Memory B cell (primary cell): ENCODE measurements around the gene TMCC3.
"Not testable (repeated sequence)": the region's sequence is repeated elsewhere in the genome, so short reads cannot be mapped to it uniquely, and the experiment has no call there.

Experiments used
- ATAC-seq: fragments of 150-1000 bp; cut with Tn5 transposase; 2 replicates; pipeline ENCODE4 v1.10.0; 2021; ENCODE audit warnings: low read depth, mild to moderate bottlenecking, moderate library complexity
- DNase-seq, 2 donors: peaks; one replicate each; pipeline ENCODE4 v3.0.0; 2022; ENCODE audit warnings: low spot score in 2 of 2
- H3K27ac Mint-ChIP-seq: one replicate; pipeline ENCODE4 v1.8.0; 2022; ENCODE audit warnings: mild to moderate bottlenecking, moderate library complexity, mixed read lengths
- H3K27me3 Mint-ChIP-seq: one replicate; pipeline ENCODE4 v1.8.0; 2022; ENCODE audit warnings: mixed read lengths
- H3K36me3 Mint-ChIP-seq: one replicate; pipeline ENCODE4 v1.8.0; 2022; ENCODE audit warnings: mild to moderate bottlenecking, mixed read lengths
- H3K4me1 Mint-ChIP-seq: one replicate; pipeline ENCODE4 v1.8.0; 2022; ENCODE audit warnings: mixed read lengths
- H3K4me3 Mint-ChIP-seq: one replicate; pipeline ENCODE4 v1.8.0; 2022; ENCODE audit warnings: mild to moderate bottlenecking, moderate library complexity, mixed read lengths
- H3K9me3 Mint-ChIP-seq: one replicate; pipeline ENCODE4 v1.8.0; 2022; ENCODE audit warnings: mixed read lengths

TMCC3 gene

DNA sequence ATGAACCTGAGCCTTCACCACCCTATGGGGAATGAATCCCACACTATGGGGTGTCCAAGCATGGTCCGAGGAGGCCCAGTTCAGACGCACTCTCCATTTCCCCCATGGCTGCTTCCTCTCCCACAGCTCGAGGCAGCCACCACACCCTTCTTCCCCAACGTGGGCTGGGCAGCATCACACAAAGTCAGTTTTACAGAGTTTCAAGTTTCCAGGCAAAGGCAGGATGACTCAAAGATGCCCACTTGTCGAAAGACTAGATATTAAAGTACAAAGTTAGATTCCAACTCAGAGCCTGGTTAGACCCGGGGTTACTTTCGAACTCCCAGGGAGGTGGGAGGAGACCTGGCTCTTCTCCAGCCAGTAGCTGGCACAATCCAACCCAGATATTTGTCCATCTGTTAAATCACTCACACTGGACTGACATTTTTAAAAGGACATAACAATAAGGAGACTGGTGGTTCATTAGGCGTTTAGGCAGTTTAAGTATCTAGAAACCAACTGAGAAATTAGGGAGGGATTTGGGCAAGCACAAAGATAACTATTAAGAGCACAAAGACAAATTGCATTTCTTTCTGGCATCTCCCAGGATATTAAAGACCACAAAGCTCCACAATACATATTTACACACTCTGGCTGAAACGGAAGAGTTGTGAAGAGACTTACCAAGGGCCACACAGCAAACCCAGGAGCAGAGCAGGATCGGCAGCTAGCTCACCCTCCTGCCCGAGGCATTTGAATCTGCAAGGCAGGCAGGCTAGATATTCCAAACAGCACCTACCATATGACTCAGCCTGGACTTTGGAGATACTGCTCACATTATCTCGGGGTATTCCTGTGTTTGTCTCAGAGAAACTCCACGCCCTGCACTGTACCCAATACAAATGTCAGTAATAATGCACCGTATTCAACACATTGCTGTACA is 34.8 kb downstream of the TMCC3 start:
- H3K9me3 Mint-ChIP-seq, result no peaks in the 10 kb centered on the region
- peaks cover 4% of the 10 kb centered on the region for H3K36me3 Mint-ChIP-seq
- no peak overlapping the region for H3K27ac Mint-ChIP-seq
- no peaks in the 10 kb centered on the region for H3K27me3 Mint-ChIP-seq
- no peak overlapping the region for H3K4me3 Mint-ChIP-seq
- DNase-seq (no peak), ATAC-seq (no peak)
- H3K4me1 Mint-ChIP-seq, result peaks cover 7% of the 10 kb centered on the region

DNA sequence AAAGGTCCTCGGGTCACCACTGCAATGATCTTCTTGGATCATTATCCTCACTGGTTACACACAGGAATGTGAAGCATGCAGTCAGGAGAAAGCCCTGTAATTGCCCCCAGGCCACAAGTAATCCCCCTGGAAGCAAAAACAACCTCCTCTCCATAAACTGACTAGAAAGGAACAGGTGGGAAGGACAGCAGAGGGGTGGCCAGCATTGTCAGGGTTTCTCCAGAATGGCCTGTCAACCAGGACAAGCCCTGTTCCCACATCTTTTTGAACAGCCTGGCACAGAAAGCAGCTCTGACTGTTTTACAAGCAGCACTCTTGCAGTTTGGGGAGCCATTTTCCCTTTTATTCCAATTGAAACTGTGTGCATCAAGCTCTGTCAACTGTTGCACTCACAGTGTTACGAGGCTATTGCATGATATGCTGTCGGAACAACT is 36.1 kb downstream of the TMCC3 start:
- no peak overlapping the region for H3K27ac Mint-ChIP-seq
- H3K36me3 Mint-ChIP-seq, result peaks cover 4% of the 10 kb centered on the region
- no peak overlapping the region for H3K4me3 Mint-ChIP-seq

DNA sequence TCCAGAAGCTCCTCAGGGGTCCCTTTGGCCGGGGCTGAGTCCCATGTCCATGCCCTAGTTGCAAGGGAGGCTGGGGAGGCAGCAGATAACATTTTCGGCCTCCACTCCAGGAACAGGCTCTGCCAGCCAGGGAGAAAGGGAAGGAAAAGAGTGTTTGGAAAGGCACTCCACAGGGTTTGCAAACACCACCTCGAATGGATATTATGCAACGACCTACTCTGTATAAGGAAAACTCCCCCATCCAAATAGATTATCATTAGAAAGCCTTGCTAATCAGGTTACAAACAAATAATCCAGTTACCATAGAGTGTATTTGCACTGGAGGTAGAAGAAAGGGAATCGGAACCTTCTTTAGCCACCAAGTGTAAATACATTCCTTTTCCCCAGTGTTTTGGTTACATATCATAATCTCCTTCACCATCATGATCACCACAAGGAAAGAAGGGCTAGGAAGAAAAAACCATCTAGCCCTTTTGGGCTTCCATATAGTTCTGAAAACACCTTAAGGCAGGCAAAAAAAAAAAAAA is 40.4 kb downstream of the TMCC3 start:
- H3K27me3 Mint-ChIP-seq, result no peaks in the 10 kb centered on the region
- no peak overlapping the region for H3K27ac Mint-ChIP-seq
- peaks cover 9% of the 10 kb centered on the region for H3K9me3 Mint-ChIP-seq
- DNase-seq, result no peak
- peaks cover 19% of the 10 kb centered on the region for H3K36me3 Mint-ChIP-seq
- ATAC-seq, result no peak
- H3K4me3 Mint-ChIP-seq, result no peak overlapping the region
- H3K4me1 Mint-ChIP-seq, result peaks cover 2% of the 10 kb centered on the region

More for the DNA sequence above, 36.1 kb downstream of the TMCC3 start:
- H3K4me1 Mint-ChIP-seq, result peaks cover 7% of the 10 kb centered on the region
- no peaks in the 10 kb centered on the region for H3K9me3 Mint-ChIP-seq
- H3K27me3 Mint-ChIP-seq, result no peaks in the 10 kb centered on the region
- ATAC-seq, result no peak
- no peak for DNase-seq

DNA sequence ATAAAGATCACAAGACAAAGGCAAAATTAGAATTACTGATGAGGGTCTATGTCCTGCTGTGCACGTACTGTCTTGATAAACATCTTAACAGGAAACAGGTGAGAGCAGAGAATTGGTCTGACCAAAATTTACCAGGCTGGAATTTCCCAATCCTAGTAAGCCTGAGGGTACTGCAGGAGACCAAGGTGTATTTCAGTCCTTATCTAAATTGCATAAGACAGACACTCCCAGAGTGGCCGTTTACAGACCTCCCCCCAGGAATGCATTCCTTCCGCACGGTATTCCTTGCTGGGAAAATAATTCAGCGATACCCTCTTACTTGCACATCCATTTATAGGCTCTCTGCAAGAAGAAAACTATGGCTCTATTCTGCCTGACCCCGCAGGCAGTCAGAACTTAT is 43.5 kb downstream of the TMCC3 start:
- not testable (repeated sequence) for DNase-seq, ATAC-seq, H3K4me1 Mint-ChIP-seq, H3K9me3 Mint-ChIP-seq, H3K27me3 Mint-ChIP-seq, H3K4me3 Mint-ChIP-seq, H3K27ac Mint-ChIP-seq
- peaks cover 21% of the 10 kb centered on the region for H3K36me3 Mint-ChIP-seq

DNA sequence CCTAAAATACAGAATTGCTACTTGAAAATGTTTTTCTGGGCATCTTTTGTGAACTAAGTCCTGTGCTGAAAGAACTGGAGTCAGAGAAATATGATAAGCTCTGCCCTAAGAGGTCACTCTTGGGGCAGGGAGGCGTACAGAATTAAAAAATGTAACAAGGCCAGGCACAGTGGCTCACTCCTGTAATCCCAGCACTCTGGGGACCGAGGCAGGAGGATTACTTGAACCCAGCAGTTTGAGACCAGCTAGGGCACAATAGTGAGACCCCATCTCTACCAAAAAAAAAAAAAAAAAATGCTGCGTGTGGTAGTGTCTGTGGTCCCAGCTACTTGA is 46.0 kb downstream of the TMCC3 start:
- DNase-seq (no peak), ATAC-seq (no peak)
- no peaks in the 10 kb centered on the region for H3K27me3 Mint-ChIP-seq
- peaks cover 21% of the 10 kb centered on the region for H3K36me3 Mint-ChIP-seq
- no peak overlapping the region for H3K27ac Mint-ChIP-seq
- peaks cover 9% of the 10 kb centered on the region for H3K9me3 Mint-ChIP-seq
- no peak overlapping the region for H3K4me3 Mint-ChIP-seq
- peaks cover 2% of the 10 kb centered on the region for H3K4me1 Mint-ChIP-seq

DNA sequence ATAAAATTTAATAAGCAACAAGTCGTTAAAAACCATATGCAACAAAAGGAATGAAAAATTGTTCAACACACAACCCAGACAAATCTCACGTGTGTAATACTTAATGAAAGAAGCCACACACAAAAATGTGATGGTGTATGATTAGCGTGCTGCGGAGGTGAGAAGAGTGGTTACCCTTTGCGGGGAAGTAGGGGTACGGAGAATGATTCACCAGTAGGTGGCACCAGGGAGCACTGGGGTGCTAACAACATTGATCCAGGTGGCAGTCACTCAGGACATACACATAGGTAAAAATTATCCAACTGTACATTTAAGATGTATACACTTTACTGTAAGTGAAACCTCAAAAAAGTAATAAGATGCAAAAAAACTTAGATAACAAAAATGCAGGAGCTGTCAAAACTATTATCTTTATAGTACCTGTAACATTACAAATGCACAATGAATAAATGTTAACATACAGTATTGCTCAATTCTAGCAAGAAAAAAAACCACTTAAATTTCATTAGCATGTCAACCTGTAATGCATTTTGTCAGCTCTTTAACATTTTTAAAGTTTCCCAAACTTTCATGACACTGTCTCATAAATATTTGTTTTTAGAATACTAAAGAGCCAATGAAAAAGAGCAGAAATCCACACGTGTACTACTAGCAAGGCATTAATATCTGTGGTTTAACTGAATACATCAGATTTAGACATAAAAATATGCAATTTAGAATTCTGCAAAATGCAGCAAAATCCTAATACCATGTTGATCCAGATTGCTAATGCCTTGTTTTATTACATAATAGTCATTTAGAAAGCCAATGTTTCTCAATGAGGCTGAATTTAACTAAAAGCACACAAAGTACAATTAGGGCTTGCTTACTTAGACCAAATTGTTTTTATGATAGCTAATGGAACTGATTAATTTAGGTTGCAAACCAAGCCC is 46.7 kb downstream of the TMCC3 start:
- peak; percentile 85 for ATAC-seq
- Mint-ChIP-seq H3K36me3 (peaks cover 20% of the 10 kb centered on the region), H3K27ac (no peak overlapping the region), H3K27me3 (no peaks in the 10 kb centered on the region), H3K4me1 (peaks cover 2% of the 10 kb centered on the region), H3K9me3 (peaks cover 9% of the 10 kb centered on the region), H3K4me3 (no peak overlapping the region)
- peak; percentile 63 to 64 for DNase-seq

DNA sequence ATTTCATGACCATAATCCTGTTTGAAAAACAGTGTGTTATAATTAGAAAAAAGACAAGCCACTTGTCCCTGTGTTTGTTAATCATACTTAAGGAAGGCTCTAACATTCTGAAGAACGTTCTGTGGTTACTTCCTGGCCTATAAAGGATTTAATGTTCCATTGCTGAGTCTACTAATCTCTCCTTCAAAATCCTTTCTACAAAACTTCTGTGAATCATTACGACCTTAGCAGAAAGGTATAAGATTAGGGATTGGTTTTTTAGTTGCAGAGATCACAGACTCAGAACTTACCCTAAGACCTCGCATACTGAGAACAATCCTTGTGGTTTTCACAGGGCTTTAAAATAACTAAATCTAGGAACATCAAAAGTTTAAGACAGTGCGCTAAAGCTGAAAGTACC is 48.3 kb downstream of the TMCC3 start:
- Mint-ChIP-seq H3K36me3 (peaks cover 16% of the 10 kb centered on the region), H3K27me3 (no peaks in the 10 kb centered on the region), H3K4me3 (no peak overlapping the region), H3K4me1 (peaks cover 2% of the 10 kb centered on the region), H3K9me3 (peaks cover 4% of the 10 kb centered on the region), H3K27ac (no peak overlapping the region)
- DNase-seq (no peak), ATAC-seq (no peak)

DNA sequence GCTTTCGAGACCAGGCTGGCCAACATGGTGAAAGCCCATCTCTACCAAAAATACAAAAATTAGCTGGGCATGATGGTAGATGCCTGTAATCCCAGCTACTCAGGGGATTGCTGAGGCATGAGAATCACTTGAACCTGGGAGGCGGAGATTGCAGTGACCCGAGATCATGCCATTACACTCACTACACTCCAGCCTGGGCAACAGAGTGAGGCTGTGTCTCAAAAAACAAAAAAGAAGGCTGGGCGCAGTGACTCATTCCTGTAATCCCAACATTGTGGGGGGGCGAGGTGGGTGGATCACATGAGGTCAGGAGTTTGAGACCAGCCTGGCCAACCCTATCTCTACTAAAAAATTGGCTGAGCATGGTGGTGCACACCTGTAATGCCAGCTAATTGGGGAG is 49.0 kb downstream of the TMCC3 start:
- not testable (repeated sequence) for H3K9me3 Mint-ChIP-seq, H3K4me1 Mint-ChIP-seq, ATAC-seq, H3K27me3 Mint-ChIP-seq, H3K27ac Mint-ChIP-seq, H3K4me3 Mint-ChIP-seq, DNase-seq
- peaks cover 13% of the 10 kb centered on the region for H3K36me3 Mint-ChIP-seq

DNA sequence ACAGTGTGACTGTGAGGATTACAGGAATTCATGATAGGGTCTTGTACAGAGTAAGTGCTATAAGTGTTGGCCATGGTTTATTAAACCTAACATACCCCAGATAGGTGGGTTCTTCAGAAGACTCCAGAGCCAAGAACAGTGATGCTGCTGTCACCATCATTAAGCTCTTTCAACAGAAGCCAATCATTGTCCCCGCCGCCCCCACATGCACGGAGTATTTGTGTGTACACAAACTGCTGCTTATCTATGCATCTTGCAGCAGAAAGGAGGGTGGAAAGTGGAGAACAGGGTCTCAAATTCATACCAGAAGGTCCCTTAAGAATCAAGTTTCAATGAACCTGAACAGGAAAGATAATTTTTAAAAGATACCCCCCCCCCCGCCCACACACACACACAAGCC is 51.2 kb downstream of the TMCC3 start:
- no peaks in the 10 kb centered on the region for H3K9me3 Mint-ChIP-seq
- no peak overlapping the region for H3K4me3 Mint-ChIP-seq

DNA sequence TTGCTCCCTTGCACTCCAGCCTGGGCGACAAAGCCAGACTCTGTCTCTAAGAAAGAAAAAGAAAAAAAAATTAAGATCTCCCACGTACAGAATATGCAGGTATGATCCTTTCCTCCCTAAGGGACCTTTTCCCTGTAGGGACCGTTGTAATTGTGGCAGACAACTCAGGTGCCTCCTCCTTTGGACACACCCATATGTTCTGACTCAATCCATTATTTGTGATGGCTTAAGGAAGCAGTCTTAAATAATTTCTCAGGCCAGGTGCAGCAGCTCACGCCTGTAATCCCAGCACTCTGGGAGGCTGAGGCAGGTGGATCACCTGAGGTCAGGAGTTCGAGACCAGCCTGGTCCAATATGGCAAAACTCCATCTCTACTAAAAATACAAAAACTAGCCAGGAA is 53.1 kb downstream of the TMCC3 start:
- no peaks in the 10 kb centered on the region for H3K9me3 Mint-ChIP-seq
- H3K36me3 Mint-ChIP-seq, result peaks cover 6% of the 10 kb centered on the region
- H3K4me1 Mint-ChIP-seq, result peaks cover 22% of the 10 kb centered on the region
- H3K4me3 Mint-ChIP-seq, result no peak overlapping the region
- H3K27me3 Mint-ChIP-seq, result no peaks in the 10 kb centered on the region
- DNase-seq (no peak), ATAC-seq (no peak)
- no peak overlapping the region for H3K27ac Mint-ChIP-seq

More for the DNA sequence above, 51.2 kb downstream of the TMCC3 start:
- H3K27ac Mint-ChIP-seq, result no peak overlapping the region
- no peak for ATAC-seq
- peaks cover 13% of the 10 kb centered on the region for H3K4me1 Mint-ChIP-seq
- DNase-seq, result no peak
- H3K27me3 Mint-ChIP-seq, result no peaks in the 10 kb centered on the region
- H3K36me3 Mint-ChIP-seq, result peaks cover 6% of the 10 kb centered on the region

DNA sequence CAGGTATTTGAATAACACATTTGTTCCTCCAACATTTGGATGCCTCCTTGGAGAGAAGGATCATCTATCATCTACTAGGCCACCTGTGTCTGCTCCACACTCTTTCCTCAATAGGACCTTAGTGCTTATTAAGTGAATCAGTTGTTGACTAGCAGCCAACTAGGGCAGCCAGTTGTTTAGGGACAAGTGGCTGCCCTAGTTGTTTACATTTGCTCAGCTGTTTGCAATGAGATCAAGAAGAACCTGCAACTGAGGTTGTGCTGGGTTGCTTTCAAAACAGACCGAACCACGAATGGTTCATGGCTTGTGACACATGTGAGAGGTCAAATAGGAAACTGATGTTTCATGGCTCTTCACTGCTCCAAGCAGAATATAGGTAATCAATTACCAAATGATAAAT is 53.8 kb downstream of the TMCC3 start:
- no peaks in the 10 kb centered on the region for H3K27me3 Mint-ChIP-seq
- peaks cover 6% of the 10 kb centered on the region for H3K36me3 Mint-ChIP-seq
- H3K4me1 Mint-ChIP-seq, result peaks cover 22% of the 10 kb centered on the region
- no peak overlapping the region for H3K27ac Mint-ChIP-seq
- no peak overlapping the region for H3K4me3 Mint-ChIP-seq
- no peak for ATAC-seq
- no peaks in the 10 kb centered on the region for H3K9me3 Mint-ChIP-seq
- no peak for DNase-seq

DNA sequence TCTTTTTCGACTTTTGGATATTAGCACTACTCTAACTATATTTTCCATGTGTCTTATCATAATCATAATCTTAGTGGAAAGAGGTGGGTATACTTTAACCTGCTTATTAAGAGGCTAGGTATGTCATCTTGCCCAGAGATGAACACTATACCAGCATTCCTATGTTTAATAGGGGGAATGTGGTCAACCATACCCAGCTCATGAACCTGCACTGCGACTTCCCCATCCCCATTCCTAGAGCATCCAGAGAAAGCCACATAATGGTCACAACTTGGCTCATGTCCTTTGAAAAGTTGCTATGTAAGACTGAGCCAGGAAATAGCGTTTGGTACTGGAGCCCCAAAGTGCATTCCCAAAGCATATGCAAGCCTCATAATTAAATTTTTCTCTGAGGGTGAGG is 55.2 kb downstream of the TMCC3 start:
- Mint-ChIP-seq H3K27ac (no peak overlapping the region), H3K27me3 (no peaks in the 10 kb centered on the region), H3K36me3 (peaks cover 11% of the 10 kb centered on the region), H3K4me3 (no peak overlapping the region), H3K4me1 (peaks cover 20% of the 10 kb centered on the region), H3K9me3 (no peaks in the 10 kb centered on the region)
- ATAC-seq (no peak), DNase-seq (no peak)

DNA sequence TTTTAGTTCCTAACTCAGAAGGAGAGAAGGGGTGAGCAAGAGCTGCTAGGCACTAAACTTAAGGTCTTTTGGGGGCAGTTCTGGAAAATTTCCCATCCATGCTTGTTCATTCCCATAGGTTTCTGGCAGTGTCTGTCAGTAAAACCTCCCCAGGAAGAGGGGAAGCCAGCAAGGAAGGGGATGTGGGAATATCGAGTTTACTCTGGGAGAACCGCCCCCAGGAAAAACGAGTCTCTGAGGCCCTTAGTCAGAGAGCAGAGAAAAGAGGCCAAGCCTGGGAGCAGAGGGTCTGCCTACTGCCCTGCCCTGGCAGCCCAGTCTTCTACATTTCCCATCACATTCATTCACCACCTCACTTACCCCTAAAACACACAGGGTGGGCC is 55.9 kb downstream of the TMCC3 start:
- H3K27me3 Mint-ChIP-seq, result no peaks in the 10 kb centered on the region
- no peaks in the 10 kb centered on the region for H3K9me3 Mint-ChIP-seq
- ATAC-seq, result no peak
- DNase-seq, result no peak
- peaks cover 11% of the 10 kb centered on the region for H3K36me3 Mint-ChIP-seq
- peak overlapping the region; percentile 61 for H3K27ac Mint-ChIP-seq
- no peak overlapping the region for H3K4me3 Mint-ChIP-seq
- peaks cover 20% of the 10 kb centered on the region for H3K4me1 Mint-ChIP-seq

DNA sequence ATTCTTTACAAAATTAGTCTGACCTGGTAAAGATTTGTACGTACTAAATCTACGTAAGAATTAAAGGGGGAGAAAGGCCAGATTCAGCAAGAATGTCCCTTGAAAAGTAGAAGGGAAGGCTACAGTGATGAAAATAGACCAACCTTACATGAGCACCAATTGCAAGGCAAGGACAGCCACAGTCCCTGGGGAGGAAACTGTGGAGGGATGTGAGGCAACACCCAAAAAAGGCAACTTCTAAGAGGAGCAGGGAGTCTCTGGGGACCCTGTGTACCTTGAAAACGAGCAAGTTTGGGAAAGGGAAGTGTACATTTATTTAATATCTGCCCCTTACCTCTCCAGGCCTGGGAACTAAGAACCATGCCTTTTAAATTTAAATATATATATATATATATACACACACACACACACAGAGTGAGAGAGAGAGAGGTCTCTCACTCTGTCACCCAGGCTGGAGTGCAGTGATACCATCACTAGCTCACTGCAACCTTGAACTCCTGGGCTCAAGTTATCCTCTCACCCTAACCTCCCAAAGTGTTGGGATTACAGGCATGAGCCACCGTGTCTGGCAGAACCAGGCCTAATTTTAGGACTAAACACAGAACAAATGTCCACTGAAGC is 56.4 kb downstream of the TMCC3 start:
- DNase-seq, result no peak
- Mint-ChIP-seq H3K4me3 (no peak overlapping the region), H3K36me3 (peaks cover 11% of the 10 kb centered on the region), H3K9me3 (no peaks in the 10 kb centered on the region), H3K4me1 (peaks cover 20% of the 10 kb centered on the region), H3K27ac (peak overlapping the region; percentile 61), H3K27me3 (no peaks in the 10 kb centered on the region)
- peak; percentile 53 for ATAC-seq
